Small intestine (tissue), 7 donors: ENCODE measurements around the gene UACA. TPM values are rescaled to one million over a fixed set of nuclear protein-coding genes. Genes with fewer than 3 reads are reported as not detected.

Experiments used
- DNase-seq, 2 donors: peaks; one replicate each; pipeline versions ENCODE4 v3.0.0 to v3.0.0-alpha.2; 2013
- FAIRE-seq: peaks from 2 replicates; lab custom pipeline; 2012; peaks lifted over from hg19 to GRCh38; lab: Jason Lieb, UNC
- H3K27ac ChIP-seq, 3 donors: one replicate each; pipeline ENCODE4 v1.5.1; 2013; ENCODE audit warnings: low read length in 2 of 3, mild to moderate bottlenecking in 2 of 3, control low read depth in 1 of 3, inconsistent platforms in 1 of 3, low read depth in 1 of 3, moderate library complexity in 1 of 3
- H3K27me3 ChIP-seq, 3 donors: one replicate each; pipeline ENCODE4 v1.6.1; 2013; ENCODE audit warnings: low read length in 3 of 3, inconsistent platforms in 1 of 3; ENCODE audit not compliant: control insufficient read depth in 3 of 3, insufficient read depth in 3 of 3
- H3K36me3 ChIP-seq, 3 donors: one replicate each; pipeline ENCODE4 v1.6.1; 2013; ENCODE audit warnings: low read length in 3 of 3, inconsistent platforms in 1 of 3, low read depth in 1 of 3, mild to moderate bottlenecking in 1 of 3, moderate library complexity in 1 of 3; ENCODE audit not compliant: control insufficient read depth in 3 of 3, insufficient read depth in 2 of 3
- H3K4me1 ChIP-seq, 3 donors: one replicate each; pipeline ENCODE4 v1.6.1; 2013; ENCODE audit warnings: low read length in 2 of 3, inconsistent platforms in 1 of 3, low read depth in 1 of 3, mild to moderate bottlenecking in 1 of 3, moderate library complexity in 1 of 3; ENCODE audit not compliant: control insufficient read depth in 3 of 3, insufficient read depth in 2 of 3
- H3K4me3 ChIP-seq, 3 donors: one replicate each; pipeline ENCODE4 v1.5.1; 2013; ENCODE audit warnings: low read length in 3 of 3, control low read depth in 1 of 3, inconsistent platforms in 1 of 3, low read depth in 1 of 3, mild to moderate bottlenecking in 1 of 3, moderate library complexity in 1 of 3
- H3K9me3 ChIP-seq, 2 donors: one replicate each; pipeline ENCODE4 v1.6.1; 2013; ENCODE audit warnings: low read depth in 1 of 2, low read length in 1 of 2; ENCODE audit not compliant: control insufficient read depth in 2 of 2, insufficient read depth in 1 of 2
- WGBS, 3 donors: extraction: QIAGEN DNeasy Blood & Tissue Kit; methylation state at CpG; one replicate each; pipeline ENCODE4 v1.1.7; 2013; 5-methylcytosine and 5-hydroxymethylcytosine counted together
- polyA plus RNA-seq, 4 donors: library from polyadenylated mRNA; stranded (reverse) in 3 of 4; unstranded in 1 of 4; fragments of 200-250 nt in 3 of 4; fragments of 120-200 nt in 1 of 4; gene quantifications; one replicate each; pipeline versions ENCODE4 v1.2.1 to v1.2.3, GENCODE V29; 2013
- donor health status: healthy with polysubstance abuse.
- donor health status: control.
- donor health status: control.
- donor health status: Bipolar disorder and iron deficiency.
- donor health status: healthy.

UACA gene
- polyA plus RNA-seq, 4 donors, result 20.2 to 61.4 (median 50.6) TPM

DNA sequence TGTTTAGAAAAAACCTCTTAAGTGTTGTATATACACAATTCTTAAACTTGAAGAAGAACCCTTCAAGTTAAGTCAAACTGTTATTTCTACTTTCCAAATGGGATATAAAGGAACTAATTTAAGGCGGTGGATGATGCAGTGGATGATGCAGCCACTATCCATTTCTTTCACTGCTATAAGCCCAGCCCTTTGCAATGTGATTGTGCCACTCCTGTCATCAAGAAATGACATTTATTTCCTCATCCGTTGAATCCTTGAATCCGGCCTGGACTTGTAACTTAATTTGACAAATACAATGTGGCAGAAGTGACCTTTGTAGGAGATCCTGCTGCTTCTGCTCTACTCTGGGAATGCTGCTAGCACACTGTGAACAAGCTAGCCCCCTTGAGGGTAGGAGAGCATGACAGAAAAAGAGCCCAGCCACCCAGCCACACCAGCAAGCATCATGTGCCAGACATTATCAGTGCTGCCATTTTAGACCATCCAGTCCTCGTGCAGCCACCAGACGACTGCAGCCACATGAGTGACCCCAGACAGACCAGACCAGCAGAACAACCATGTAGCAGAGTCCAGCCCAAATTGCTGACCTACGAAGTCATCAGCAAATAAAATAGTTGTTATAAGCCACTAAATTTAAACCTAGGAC, 47.4 kb downstream of the UACA start:
- Histone ChIP-seq H3K9me3 (no peaks in the 10 kb centered on the region), H3K4me1 (peaks cover 0 to 32% (median 2%) of the 10 kb centered on the region in 3 donors), H3K36me3 (no peaks in the 10 kb centered on the region), H3K27ac (no peak overlapping the region), H3K27me3 (no peaks in the 10 kb centered on the region), H3K4me3 (no peak overlapping the region)
- peak in 1 of 2 donors; percentile 33 for DNase-seq
- FAIRE-seq, result no peak
- WGBS, 3 donors, result 65 to 69% (median 67%) methylated on average over 6 of the region's 6 CpGs

DNA sequence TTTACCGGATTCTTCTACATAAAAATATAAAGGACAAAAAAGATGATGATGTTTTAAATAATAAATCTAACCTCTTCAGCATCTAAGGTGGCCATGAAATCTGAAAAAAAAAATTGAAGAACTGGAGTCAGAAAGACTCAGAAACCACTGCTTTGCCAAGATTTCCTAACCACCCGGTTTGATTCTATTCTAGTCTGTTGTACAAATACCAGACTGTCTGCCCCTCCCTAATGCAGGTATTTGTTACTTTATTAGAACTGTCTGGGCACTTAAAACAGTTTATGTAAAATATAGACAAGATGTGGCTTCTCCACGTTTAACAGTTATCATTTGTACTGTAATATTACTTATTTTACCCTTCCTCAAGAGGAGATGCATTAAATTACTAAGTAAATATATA, 48.8 kb downstream of the UACA start:
- H3K27ac ChIP-seq, result peak overlapping the region in 1 of 3 donors; percentile 41
- H3K27me3 ChIP-seq, result peaks cover 0 to 2% (median 0%) of the 10 kb centered on the region in 3 donors
- WGBS, 3 donors, result 13 to 31% (median 19%) methylated on average over 3 of the region's 3 CpGs
- no peaks in the 10 kb centered on the region for H3K36me3 ChIP-seq
- DNase-seq, result no peak
- FAIRE-seq, result no peak
- H3K4me3 ChIP-seq, result no peak overlapping the region
- H3K4me1 ChIP-seq, result peaks cover 2 to 23% (median 3%) of the 10 kb centered on the region in 3 donors
- H3K9me3 ChIP-seq, result no peaks in the 10 kb centered on the region

DNA sequence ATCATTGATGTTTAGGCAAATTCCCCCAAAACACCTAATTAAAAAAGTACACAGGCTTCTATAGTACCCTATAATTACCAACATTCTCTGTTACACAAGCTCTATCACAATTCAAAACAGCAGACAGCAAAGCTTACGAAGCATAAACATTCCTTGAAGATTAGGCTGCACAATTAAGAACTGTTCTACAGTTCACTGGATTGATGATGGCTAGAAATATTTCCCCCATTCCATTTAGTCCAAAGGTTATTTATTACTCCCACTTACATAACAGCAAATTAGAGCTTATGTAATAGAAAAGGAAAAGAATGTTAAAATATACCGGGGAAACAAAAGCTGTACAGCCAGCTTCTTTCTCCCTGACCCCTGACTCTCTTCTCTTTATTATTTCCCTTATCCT, 49.3 kb downstream of the UACA start:
- H3K9me3 ChIP-seq, result no peaks in the 10 kb centered on the region
- DNase-seq (peak; percentile 64 to 81), FAIRE-seq (peak; percentile 92)
- H3K36me3 ChIP-seq, result no peaks in the 10 kb centered on the region
- WGBS, 3 donors, result 11 to 34% (median 15%) methylated on average over 2 of the region's 2 CpGs
- H3K4me1 ChIP-seq, result peaks cover 2 to 23% (median 3%) of the 10 kb centered on the region in 3 donors
- no peak overlapping the region for H3K4me3 ChIP-seq
- no peak overlapping the region for H3K27ac ChIP-seq
- peaks cover 0 to 2% (median 0%) of the 10 kb centered on the region in 3 donors for H3K27me3 ChIP-seq

DNA sequence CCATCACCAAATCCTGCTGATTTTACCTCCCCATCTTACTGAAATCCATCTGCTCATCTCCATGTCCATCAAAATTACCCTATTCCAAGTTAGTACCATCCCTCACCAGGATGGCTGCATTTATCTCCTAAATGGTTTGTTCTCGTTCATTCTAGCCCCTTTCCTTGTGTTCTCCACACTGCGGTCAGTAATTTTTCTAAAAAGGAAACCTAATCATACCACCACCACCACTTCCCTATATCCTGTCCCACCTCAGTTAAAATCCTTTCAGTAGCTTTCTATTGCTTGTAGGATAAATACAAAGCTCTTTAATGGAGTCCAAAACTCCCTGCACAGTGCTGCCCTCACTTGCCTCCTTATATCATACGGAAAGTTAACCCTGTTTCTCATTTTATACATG, 51.1 kb downstream of the UACA start:
- no peaks in the 10 kb centered on the region for H3K9me3 ChIP-seq
- H3K4me3 ChIP-seq, result no peak overlapping the region
- H3K27me3 ChIP-seq, result peaks cover 0 to 2% (median 0%) of the 10 kb centered on the region in 3 donors
- peaks cover 2 to 18% (median 3%) of the 10 kb centered on the region in 3 donors for H3K4me1 ChIP-seq
- DNase-seq (no peak), FAIRE-seq (no peak)
- H3K36me3 ChIP-seq, result no peaks in the 10 kb centered on the region
- WGBS, 3 donors, result 77 to 86% (median 79%) methylated on average over 3 of the region's 3 CpGs
- H3K27ac ChIP-seq, result no peak overlapping the region

DNA sequence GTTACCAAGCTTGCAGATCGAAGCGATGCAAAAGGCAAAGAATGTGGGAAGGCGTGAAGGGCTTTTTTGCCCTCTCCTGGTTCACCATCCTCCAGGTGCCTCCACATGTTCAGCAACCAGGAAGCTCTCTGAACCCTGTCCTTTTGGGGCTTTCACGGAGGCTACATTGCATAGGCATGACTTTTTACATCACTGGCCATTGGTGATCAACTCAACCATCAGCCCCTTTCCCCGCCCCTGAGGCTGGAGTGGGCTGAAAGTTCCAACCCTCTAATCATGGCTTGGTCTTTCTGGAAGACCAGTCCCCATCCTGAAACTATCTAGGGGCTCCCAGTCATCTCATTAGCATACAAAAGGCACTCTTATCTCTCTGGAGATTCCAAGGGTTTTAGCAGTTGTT, 52.6 kb downstream of the UACA start:
- Histone ChIP-seq H3K9me3 (no peaks in the 10 kb centered on the region), H3K4me1 (peaks cover 2 to 10% (median 3%) of the 10 kb centered on the region in 3 donors), H3K27ac (no peak overlapping the region), H3K27me3 (peaks cover 0 to 2% (median 0%) of the 10 kb centered on the region in 3 donors), H3K36me3 (no peaks in the 10 kb centered on the region), H3K4me3 (no peak overlapping the region)
- DNase-seq (no peak), FAIRE-seq (no peak)
- 91 to 96% (median 94%) methylated on average over 5 of the region's 5 CpGs for WGBS, 3 donors

DNA sequence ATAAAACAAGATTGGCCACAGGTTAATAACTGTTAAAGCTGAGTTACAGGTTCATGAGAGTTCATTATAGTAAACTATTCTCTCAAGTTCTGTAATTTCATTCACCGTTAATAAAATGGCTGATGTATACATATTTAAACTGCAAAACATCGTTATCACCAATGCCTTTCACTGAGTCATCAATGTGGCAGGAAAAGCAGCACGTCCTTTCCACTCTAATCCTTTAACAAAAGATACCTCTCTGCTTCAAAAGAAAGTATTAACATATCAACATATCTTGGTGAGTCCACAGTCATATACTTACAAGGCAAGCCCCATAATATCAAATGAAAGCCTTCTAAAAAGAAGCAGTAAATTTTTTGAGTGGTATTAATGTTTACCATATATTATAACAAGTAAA, 54.5 kb downstream of the UACA start:
- DNase-seq (peak in 1 of 2 donors; percentile 26), FAIRE-seq (no peak)
- H3K27ac ChIP-seq, result no peak overlapping the region
- peaks cover 0 to 3% of the 10 kb centered on the region in 2 donors for H3K9me3 ChIP-seq
- peaks cover 0 to 5% (median 0%) of the 10 kb centered on the region in 3 donors for H3K27me3 ChIP-seq
- H3K36me3 ChIP-seq, result no peaks in the 10 kb centered on the region
- H3K4me3 ChIP-seq, result no peak overlapping the region
- H3K4me1 ChIP-seq, result peaks cover under 1 to 12% (median 3%) of the 10 kb centered on the region in 3 donors
- 32 to 53% (median 46%) methylated on average over 3 of the region's 3 CpGs for WGBS, 3 donors

DNA sequence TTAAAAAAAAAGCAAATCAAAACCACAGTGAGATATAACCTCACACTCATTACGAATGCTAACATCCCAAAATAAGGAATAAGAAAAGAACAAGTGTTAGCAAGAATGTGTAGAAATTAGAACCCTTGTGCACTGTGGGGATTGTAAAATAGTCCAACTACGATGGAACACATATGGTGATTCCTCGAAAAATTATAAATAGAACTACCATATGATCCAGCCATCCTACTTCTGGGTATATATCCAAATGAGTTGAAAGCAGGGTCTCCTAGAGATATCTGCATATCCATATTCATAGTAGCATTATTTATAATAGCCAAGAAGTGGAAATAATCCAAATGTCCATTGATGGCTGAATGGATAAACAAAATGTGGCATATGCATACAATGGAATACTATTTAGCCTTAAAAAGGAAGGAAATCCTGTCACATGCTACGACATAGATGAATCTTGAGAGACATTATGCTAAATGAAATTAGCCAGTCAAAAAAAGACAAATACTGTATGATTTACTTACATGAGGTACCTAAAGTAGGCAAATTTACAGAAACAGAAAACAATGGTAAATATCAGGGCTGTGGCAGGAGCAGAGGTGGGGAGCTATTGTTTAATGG, 55.6 kb downstream of the UACA start:
- FAIRE-seq (no peak), DNase-seq (no peak)
- peaks cover 0 to 3% of the 10 kb centered on the region in 2 donors for H3K9me3 ChIP-seq
- peaks cover 0 to 5% (median 0%) of the 10 kb centered on the region in 3 donors for H3K27me3 ChIP-seq
- peaks cover 3 to 12% (median 4%) of the 10 kb centered on the region in 3 donors for H3K4me1 ChIP-seq
- no peak overlapping the region for H3K27ac ChIP-seq
- H3K36me3 ChIP-seq, result no peaks in the 10 kb centered on the region
- no peak overlapping the region for H3K4me3 ChIP-seq
- 89 to 94% (median 92%) methylated on average over 4 of the region's 4 CpGs for WGBS, 3 donors

DNA sequence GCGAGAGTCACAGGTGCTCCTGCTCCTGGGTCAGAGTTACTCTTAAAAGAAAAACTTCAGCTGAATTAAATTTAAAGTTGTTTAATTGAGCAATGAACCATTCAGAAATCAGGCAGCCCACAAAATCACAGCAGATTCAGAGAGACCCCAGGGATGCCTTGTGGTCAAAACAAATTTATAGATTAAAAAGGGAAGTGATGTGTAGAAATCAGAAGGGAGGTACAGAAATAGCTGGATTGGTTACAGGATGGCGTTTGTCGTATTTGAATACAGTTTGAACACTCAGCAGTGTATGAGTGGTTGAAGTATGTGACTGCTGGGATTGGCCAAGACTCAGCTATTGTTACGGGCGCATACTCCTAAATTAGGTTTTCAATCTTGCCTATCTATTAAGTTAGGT, 58.6 kb downstream of the UACA start:
- Histone ChIP-seq H3K36me3 (no peaks in the 10 kb centered on the region), H3K4me3 (no peak overlapping the region), H3K4me1 (peaks cover 0 to 16% (median 4%) of the 10 kb centered on the region in 3 donors), H3K27me3 (peaks cover 0 to 2% (median 0%) of the 10 kb centered on the region in 3 donors), H3K9me3 (peaks cover 0 to 3% of the 10 kb centered on the region in 2 donors), H3K27ac (no peak overlapping the region)
- DNase-seq (no peak), FAIRE-seq (no peak)
- 88 to 93% (median 90%) methylated on average over 5 of the region's 5 CpGs for WGBS, 3 donors
